ENCODE data around the gene ZDHHC21.
"Not testable (repeated sequence)": the region's sequence is repeated elsewhere in the genome, so short reads cannot be mapped to it uniquely, and the experiment has no call there.

ZDHHC21 gene

GRCh38 chr9:14682616-14683015 is 10.6 kb downstream of the ZDHHC21 start:
- DNase-seq (ENCODE audit: low read depth): not testable (repeated sequence)

GRCh38 chr9:14678776-14679175 is 14.5 kb downstream of the ZDHHC21 start:
- no peak for DNase-seq (ENCODE audit: low read depth)

GRCh38 chr9:14677872-14678271 is 15.4 kb downstream of the ZDHHC21 start:
- no peak for DNase-seq (ENCODE audit: low read depth)

GRCh38 chr9:14677396-14677795 is 15.8 kb downstream of the ZDHHC21 start:
- DNase-seq (ENCODE audit: low read depth): no peak

- no peak for DNase-seq (ENCODE audit: low read depth)
Measured at GRCh38 chr9:14674630-14675029, 18.6 kb downstream of the ZDHHC21 start.

GRCh38 chr9:14671377-14671776 is 21.9 kb downstream of the ZDHHC21 start:
- DNase-seq (ENCODE audit: low read depth): no peak

- DNase-seq (ENCODE audit: low read depth): no peak
Measured at GRCh38 chr9:14670718-14671117, 22.5 kb downstream of the ZDHHC21 start.

- DNase-seq (ENCODE audit: low read depth): not testable (repeated sequence)
Measured at GRCh38 chr9:14664022-14664421, 29.2 kb downstream of the ZDHHC21 start.

GRCh38 chr9:14662060-14662453 is 31.2 kb downstream of the ZDHHC21 start:
- DNase-seq (ENCODE audit: low read depth): no peak

- no peak for DNase-seq (ENCODE audit: low read depth)
Measured at GRCh38 chr9:14661421-14662059, 31.7 kb downstream of the ZDHHC21 start.

- no peak for DNase-seq (ENCODE audit: low read depth)
Measured at GRCh38 chr9:14660721-14661120, 32.5 kb downstream of the ZDHHC21 start.

GRCh38 chr9:14654932-14655331 is 38.3 kb downstream of the ZDHHC21 start:
- DNase-seq (ENCODE audit: low read depth): no peak

GRCh38 chr9:14653511-14653910 is 39.7 kb downstream of the ZDHHC21 start:
- DNase-seq (ENCODE audit: low read depth): no peak

- no peak for DNase-seq (ENCODE audit: low read depth)
Measured at GRCh38 chr9:14652729-14653377, 40.4 kb downstream of the ZDHHC21 start.

GRCh38 chr9:14650596-14650995 is 42.6 kb downstream of the ZDHHC21 start:
- DNase-seq (ENCODE audit: low read depth): no peak

GRCh38 chr9:14645648-14646047 is 47.6 kb downstream of the ZDHHC21 start:
- no peak for DNase-seq (ENCODE audit: low read depth)

GRCh38 chr9:14640967-14641366 is 52.3 kb downstream of the ZDHHC21 start:
- DNase-seq (ENCODE audit: low read depth): no peak

GRCh38 chr9:14640294-14640693 is 52.9 kb downstream of the ZDHHC21 start:
- DNase-seq (ENCODE audit: low read depth): no peak

- no peak for DNase-seq (ENCODE audit: low read depth)
Measured at GRCh38 chr9:14633906-14634565, 59.2 kb downstream of the ZDHHC21 start.

- no peak for DNase-seq (ENCODE audit: low read depth)
Measured at GRCh38 chr9:14633148-14633547, 60.1 kb downstream of the ZDHHC21 start.

GRCh38 chr9:14627513-14627912 is 65.7 kb downstream of the ZDHHC21 start:
- DNase-seq (ENCODE audit: low read depth): no peak

- no peak for DNase-seq (ENCODE audit: low read depth)
Measured at GRCh38 chr9:14618836-14619420, 74.3 kb downstream of the ZDHHC21 start.

All from stimulated activated CD8-positive, alpha-beta memory T cell treated with anti-CD3 and anti-CD28 coated beads, Interleukin-4, amount 100 ng/mL, for 24 hours (primary cell).